Right lobe of liver (tissue), 4 donors: ENCODE measurements around the gene POLR2E.

ENCODE experiments used
- POLR2A ChIP-seq: fragments of 450-650 bp; IDR thresholded peaks from one replicate; pipeline ENCODE4 v1.6.1; 2017; ENCODE audit warnings: antibody characterized with exemption, mild to moderate bottlenecking
- TF ChIP-seq, protein P1 (sequence below), 4 donors: fragments of 200-600 bp in 3 of 4; fragments of 450-650 bp in 1 of 4; IDR thresholded peaks; one replicate each; pipeline versions ENCODE4 v1.5.1 to v1.8.0; 2016 to 2022; ENCODE audit warnings: antibody characterized with exemption in 4 of 4, mild to moderate bottlenecking in 2 of 4
- donor health status: DM: no; HTN: no; CAD: no.
- donor health status: DM: no; HTN: no; CAD: no.
- donor health status: DM: no; HTN: yes; CAD: no.

DNA sequence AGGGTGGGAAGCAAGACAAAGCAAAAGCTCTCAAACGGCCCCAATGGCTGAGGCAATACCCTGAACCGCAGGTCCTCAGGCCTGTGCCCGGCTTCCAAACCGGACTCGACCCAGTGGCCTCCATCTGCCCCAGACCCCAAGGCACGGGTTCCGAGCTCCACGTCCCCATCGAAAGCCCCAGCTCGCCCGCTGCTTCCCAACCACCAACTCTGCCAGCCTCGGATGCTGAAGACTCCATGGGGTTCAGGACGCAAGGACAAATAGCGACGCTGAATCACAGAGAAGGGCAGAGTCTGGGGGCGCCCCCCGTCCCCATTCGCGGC is 559 bp downstream of the POLR2E start:
- TF ChIP-seq POLR2A: no peak
- TF ChIP-seq, protein P1, sequence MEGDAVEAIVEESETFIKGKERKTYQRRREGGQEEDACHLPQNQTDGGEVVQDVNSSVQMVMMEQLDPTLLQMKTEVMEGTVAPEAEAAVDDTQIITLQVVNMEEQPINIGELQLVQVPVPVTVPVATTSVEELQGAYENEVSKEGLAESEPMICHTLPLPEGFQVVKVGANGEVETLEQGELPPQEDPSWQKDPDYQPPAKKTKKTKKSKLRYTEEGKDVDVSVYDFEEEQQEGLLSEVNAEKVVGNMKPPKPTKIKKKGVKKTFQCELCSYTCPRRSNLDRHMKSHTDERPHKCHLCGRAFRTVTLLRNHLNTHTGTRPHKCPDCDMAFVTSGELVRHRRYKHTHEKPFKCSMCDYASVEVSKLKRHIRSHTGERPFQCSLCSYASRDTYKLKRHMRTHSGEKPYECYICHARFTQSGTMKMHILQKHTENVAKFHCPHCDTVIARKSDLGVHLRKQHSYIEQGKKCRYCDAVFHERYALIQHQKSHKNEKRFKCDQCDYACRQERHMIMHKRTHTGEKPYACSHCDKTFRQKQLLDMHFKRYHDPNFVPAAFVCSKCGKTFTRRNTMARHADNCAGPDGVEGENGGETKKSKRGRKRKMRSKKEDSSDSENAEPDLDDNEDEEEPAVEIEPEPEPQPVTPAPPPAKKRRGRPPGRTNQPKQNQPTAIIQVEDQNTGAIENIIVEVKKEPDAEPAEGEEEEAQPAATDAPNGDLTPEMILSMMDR (IDR thresholded peaks at IDR 0.05): no peak
